Suprapubic skin (tissue), 4 donors: ENCODE data around the gene CIBAR2.

Experiments
- CTCF ChIP-seq, 2 donors: fragments of 200-600 bp in 1 of 2; fragments of 450-650 bp in 1 of 2; sonication (generic) in 1 of 2; IDR thresholded peaks; one replicate each; pipeline ENCODE4 v1.5.1; 2016 to 2019; ENCODE audit warnings: antibody characterized with exemption in 2 of 2, mild to moderate bottlenecking in 1 of 2, moderate library complexity in 1 of 2
- EP300 ChIP-seq: sonication (generic); formaldehyde crosslinking; IDR thresholded peaks from one replicate; pipeline ENCODE4 v1.6.1; 2017; ENCODE audit warnings: antibody characterized with exemption
- POLR2A ChIP-seq, 2 donors: fragments of 450-650 bp; IDR thresholded peaks; one replicate each; pipeline ENCODE4 v1.6.1; 2017; ENCODE audit warnings: antibody characterized with exemption in 2 of 2, mild to moderate bottlenecking in 2 of 2, moderate library complexity in 2 of 2
- POLR2AphosphoS5 ChIP-seq, 3 donors: sonication (generic); formaldehyde crosslinking; IDR thresholded peaks; one replicate each; pipeline ENCODE4 v1.6.1; 2017; ENCODE audit warnings: antibody characterized with exemption in 3 of 3

- TF ChIP-seq CTCF (IDR thresholded peaks at IDR 0.05) (no peak), POLR2A (IDR thresholded peaks at IDR 0.05) (no peak), EP300 (no peak), POLR2AphosphoS5 (IDR thresholded peaks at IDR 0.05) (no peak)
Measured at GRCh38 chr16:85148931-85149330, 36.7 kb upstream of the CIBAR2 start.
